Vagina (tissue), 2 donors: ENCODE data around the gene CTU2. TPM values are rescaled to one million over a fixed set of nuclear protein-coding genes. Genes with fewer than 3 reads are reported as not detected.

Source experiments
- DNase-seq, 2 donors: peaks; one replicate each; pipeline ENCODE4 v3.0.0-alpha.2; 2017; ENCODE audit errors: extremely low spot score in 2 of 2
- H3K27ac ChIP-seq: fragments of 200-600 bp; sonication (generic); one replicate; pipeline ENCODE4 v1.5.1; 2019
- H3K27me3 ChIP-seq: fragments of 200-600 bp; sonication (generic); one replicate; pipeline ENCODE4 v1.5.1; 2019
- H3K36me3 ChIP-seq, 2 donors: fragments of 200-600 bp; sonication (generic); one replicate each; pipeline ENCODE4 v1.5.1; 2017 to 2019
- H3K4me1 ChIP-seq: fragments of 200-600 bp; sonication (generic); one replicate; pipeline ENCODE4 v1.5.1; 2019
- H3K4me3 ChIP-seq, 2 donors: fragments of 200-600 bp; sonication (generic); 1 replicate in 1 of 2; 2 replicates in 1 of 2; pipeline ENCODE4 v1.5.1; 2016 to 2019
- H3K9me3 ChIP-seq: fragments of 200-600 bp; sonication (generic); one replicate; pipeline ENCODE4 v1.5.1; 2019
- POLR2A ChIP-seq, 2 donors: fragments of 450-650 bp; IDR thresholded peaks; one replicate each; pipeline ENCODE4 v1.6.1; 2017; ENCODE audit warnings: antibody characterized with exemption in 2 of 2, mild to moderate bottlenecking in 2 of 2, moderate library complexity in 2 of 2
- POLR2AphosphoS5 ChIP-seq, 2 donors: sonication (generic); formaldehyde crosslinking; IDR thresholded peaks; one replicate each; pipeline ENCODE4 v1.9.0; 2017; ENCODE audit warnings: antibody characterized with exemption in 2 of 2, mild to moderate bottlenecking in 2 of 2, low read depth in 1 of 2; ENCODE audit not compliant: insufficient read depth in 1 of 2
- intact Hi-C: fragments of 100-400 bp; cut with DNase I; formaldehyde crosslinking; loops from one replicate; pipeline ENCODE4 v1.15.1; 2023
- total RNA-seq: library from RNA; depleted of rRNA; stranded (reverse); fragments of >200 nt; gene quantifications from one replicate; pipeline ENCODE4 v1.2.3, GENCODE V29; 2016
- TF ChIP-seq, protein P1 (sequence below), 3 experiments: fragments of 450-650 bp in 2 of 3; fragments of 200-600 bp in 1 of 3; sonication (generic) in 1 of 3; IDR thresholded peaks; one replicate each; pipeline ENCODE4 v1.5.1; 2017 to 2019; ENCODE audit warnings: antibody characterized with exemption in 3 of 3, mild to moderate bottlenecking in 2 of 3, moderate library complexity in 2 of 3

CTU2 gene
- total RNA-seq, 1 donor from 2014 or later: 7.9 TPM

DNA sequence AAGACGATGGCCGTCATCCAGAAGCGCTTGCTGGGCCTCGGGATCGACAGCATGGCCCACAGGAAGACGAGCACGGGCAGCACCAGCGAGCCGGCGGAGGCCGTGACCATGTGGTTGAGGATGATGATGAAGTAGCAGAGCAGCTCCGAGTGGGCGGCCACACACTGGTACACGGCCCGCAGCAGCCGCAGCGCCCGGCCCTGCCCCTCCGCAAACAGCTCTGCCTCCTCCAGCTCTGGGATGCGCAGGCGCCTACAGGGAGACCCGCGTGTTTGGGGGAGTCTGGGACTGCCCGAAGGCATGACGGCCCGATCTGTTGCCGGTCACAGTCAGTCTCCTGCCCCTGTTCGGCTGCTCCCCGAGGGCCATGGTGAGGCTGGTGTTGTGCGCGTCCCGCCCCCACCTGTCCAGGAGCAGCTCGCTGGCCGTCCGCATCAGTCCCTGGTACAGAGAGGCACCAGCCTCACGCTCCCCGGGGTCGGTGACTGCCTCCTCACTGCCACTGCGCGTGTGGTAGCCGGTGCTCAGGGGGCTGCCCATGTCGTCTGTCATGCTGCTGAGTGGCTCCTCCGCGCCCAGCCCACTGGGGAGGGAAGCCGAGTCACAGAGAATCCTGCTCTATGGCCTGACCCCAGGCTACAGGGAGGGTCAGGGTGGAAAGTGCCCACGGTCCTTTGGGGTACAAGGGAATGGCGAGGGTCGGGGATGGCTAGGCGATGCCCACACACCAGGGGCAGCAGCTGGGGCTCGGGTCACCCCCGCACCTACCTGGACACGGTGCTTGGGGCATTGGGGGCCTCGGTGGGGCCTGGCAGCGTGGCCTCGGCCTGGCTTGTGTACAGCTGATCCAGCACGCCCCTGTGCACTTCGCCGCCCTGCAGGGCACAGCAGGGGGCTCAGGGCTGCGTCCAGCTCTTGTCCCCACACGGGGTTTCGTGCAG, 15.8 kb downstream of the CTU2 start:
- DNase-seq: no peak
- H3K9me3 ChIP-seq: no peaks in the 10 kb centered on the region
- peaks cover 0 to 89% of the 10 kb centered on the region in 2 donors for H3K36me3 ChIP-seq
- no peak for TF ChIP-seq POLR2AphosphoS5 (IDR thresholded peaks at IDR 0.05; ENCODE audit: insufficient read depth in 1 of 2, low read depth in 1 of 2)
- TF ChIP-seq, protein P1, sequence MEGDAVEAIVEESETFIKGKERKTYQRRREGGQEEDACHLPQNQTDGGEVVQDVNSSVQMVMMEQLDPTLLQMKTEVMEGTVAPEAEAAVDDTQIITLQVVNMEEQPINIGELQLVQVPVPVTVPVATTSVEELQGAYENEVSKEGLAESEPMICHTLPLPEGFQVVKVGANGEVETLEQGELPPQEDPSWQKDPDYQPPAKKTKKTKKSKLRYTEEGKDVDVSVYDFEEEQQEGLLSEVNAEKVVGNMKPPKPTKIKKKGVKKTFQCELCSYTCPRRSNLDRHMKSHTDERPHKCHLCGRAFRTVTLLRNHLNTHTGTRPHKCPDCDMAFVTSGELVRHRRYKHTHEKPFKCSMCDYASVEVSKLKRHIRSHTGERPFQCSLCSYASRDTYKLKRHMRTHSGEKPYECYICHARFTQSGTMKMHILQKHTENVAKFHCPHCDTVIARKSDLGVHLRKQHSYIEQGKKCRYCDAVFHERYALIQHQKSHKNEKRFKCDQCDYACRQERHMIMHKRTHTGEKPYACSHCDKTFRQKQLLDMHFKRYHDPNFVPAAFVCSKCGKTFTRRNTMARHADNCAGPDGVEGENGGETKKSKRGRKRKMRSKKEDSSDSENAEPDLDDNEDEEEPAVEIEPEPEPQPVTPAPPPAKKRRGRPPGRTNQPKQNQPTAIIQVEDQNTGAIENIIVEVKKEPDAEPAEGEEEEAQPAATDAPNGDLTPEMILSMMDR (IDR thresholded peaks at IDR 0.05): no peak
- TF ChIP-seq POLR2A (IDR thresholded peaks at IDR 0.05): no peak
- H3K4me3 ChIP-seq: no peak overlapping the region
- intact Hi-C loops: no loop called here
- no peaks in the 10 kb centered on the region for H3K27me3 ChIP-seq
- H3K27ac ChIP-seq: no peak overlapping the region
- H3K4me1 ChIP-seq: no peaks in the 10 kb centered on the region

DNA sequence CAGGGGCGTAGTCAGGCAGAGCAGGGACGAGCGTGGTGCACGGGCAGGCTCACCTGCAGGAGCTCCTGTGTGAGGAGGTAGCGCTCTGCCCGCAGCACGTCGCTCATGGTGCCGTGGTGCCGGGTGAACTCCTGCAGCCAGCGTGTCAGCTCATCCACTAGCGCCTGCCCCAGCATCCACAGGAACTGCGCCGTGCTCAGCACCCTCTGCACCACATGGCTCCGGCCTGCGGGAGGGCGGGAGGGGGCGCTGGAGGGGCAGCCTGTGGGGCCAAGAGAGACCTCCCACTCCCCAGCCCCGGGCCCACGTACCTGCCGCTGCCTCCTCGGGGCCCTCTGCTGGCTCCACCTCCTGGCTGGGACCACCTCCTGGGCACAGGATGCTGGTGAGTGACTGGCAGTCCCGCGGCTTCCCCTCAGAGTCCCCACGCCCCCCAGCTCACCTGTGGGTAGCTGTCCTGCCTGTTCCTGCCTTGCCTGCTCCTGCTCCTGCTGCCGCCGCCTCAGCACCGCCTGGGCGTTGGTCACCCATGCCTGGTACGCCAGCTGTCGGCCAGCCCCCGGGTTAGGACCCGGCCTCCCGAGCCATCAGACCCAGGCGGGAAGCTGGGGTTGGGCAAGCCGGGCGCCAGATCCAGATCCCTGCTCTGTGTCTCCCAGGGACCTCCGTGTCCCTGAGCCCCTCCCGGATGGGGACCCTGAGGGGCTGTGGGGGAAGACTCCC, 16.6 kb downstream of the CTU2 start:
- TF ChIP-seq POLR2AphosphoS5 (IDR thresholded peaks at IDR 0.05; ENCODE audit: insufficient read depth in 1 of 2, low read depth in 1 of 2) (no peak), POLR2A (IDR thresholded peaks at IDR 0.05) (no peak)
- TF ChIP-seq, protein P1 (IDR thresholded peaks at IDR 0.05): no peak
- no peak for DNase-seq
- intact Hi-C loops: no loop called here
- Histone ChIP-seq H3K27me3 (no peaks in the 10 kb centered on the region), H3K27ac (no peak overlapping the region), H3K4me1 (no peaks in the 10 kb centered on the region), H3K4me3 (no peak overlapping the region), H3K36me3 (peaks cover 0 to 89% of the 10 kb centered on the region in 2 donors), H3K9me3 (no peaks in the 10 kb centered on the region)

DNA sequence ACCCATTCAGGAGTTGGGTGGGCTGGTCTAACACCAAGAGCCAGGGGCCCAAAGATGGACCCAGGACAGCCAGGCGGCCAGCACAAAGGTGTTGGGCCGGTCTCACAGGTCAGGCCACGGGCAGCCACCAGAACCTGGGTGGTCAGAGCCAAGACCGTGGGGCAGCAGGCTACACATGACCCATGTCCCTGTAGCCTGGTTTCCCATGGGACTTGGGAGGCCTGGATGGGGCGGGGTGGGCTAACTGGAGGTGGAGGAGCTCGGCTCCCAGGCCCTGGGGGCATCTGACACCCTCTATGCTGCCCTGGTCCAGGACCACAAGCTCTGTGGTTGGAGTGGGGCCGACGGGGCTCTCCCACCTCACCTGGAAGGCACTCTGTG, 17.2 kb downstream of the CTU2 start:
- intact Hi-C loops: no loop called here
- no peak for TF ChIP-seq POLR2AphosphoS5 (IDR thresholded peaks at IDR 0.05; ENCODE audit: insufficient read depth in 1 of 2, low read depth in 1 of 2)
- Histone ChIP-seq H3K27me3 (no peaks in the 10 kb centered on the region), H3K4me1 (no peaks in the 10 kb centered on the region), H3K4me3 (no peak overlapping the region), H3K9me3 (no peaks in the 10 kb centered on the region), H3K36me3 (peaks cover 0 to 84% of the 10 kb centered on the region in 2 donors), H3K27ac (no peak overlapping the region)
- DNase-seq: no peak

DNA sequence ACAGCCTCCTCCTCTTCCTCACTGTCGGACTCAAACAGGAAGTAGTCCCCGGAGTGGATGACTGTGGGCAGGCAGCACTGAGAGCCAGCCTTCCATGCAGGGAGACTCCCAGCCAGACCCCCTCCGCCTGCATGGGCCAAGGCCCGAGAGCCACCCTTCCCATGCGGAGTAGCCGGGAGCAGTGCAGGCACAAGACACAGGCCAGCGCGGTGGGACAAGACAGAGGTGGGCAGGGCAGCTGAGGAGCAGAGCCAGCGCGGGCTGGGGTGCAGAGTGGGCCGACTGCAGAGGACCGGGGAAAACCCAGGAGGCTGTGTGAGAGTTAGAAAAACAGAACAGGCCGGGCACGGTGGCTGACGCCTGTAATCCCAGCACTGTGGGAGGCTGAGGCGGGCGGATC, 17.6 kb downstream of the CTU2 start:
- TF ChIP-seq POLR2A (IDR thresholded peaks at IDR 0.05) (no peak), POLR2AphosphoS5 (IDR thresholded peaks at IDR 0.05; ENCODE audit: insufficient read depth in 1 of 2, low read depth in 1 of 2) (no peak)
- TF ChIP-seq, protein P1 (IDR thresholded peaks at IDR 0.05): no peak
- H3K9me3 ChIP-seq: no peaks in the 10 kb centered on the region
- no peak overlapping the region for H3K27ac ChIP-seq
- H3K4me1 ChIP-seq: no peaks in the 10 kb centered on the region
- H3K27me3 ChIP-seq: no peaks in the 10 kb centered on the region
- intact Hi-C loops: no loop called here
- DNase-seq: no peak
- H3K4me3 ChIP-seq: no peak overlapping the region
- H3K36me3 ChIP-seq: peaks cover 0 to 82% of the 10 kb centered on the region in 2 donors

DNA sequence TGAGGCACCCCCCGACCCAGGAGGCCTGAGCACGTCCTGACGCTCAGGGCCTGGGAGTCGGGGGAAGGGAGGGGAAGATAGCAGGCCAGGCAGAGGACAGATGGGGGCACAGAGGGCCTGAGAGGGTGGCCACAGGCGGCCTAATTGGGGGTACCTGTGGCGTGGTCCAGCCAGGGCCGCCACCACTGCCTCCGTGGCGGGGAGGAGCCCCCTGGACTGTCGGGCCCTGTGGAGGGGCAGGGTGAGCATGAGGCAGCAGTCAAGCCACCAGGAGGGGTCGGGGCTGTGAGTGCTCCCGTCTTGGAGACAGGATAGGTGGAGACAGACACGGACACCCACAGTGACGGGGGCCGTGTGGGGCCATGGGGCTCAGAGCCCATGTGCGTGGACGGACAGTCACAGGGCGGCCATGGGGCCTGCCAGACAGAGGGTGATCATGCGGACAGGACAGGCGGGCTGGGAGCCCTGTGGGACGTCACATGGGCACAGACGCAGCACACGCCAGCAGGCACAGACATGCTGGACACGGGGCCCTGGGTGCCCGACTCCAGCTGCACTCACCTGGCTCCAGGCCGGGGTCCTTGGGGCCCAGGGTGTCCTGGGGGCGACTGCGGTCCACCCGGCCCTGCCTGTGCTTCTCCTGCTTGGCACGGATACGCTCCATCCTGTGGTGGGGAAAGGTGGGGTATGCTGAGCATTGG, 18.7 kb downstream of the CTU2 start:
- Histone ChIP-seq H3K36me3 (peaks cover 0 to 74% of the 10 kb centered on the region in 2 donors), H3K4me3 (no peak overlapping the region), H3K4me1 (no peaks in the 10 kb centered on the region), H3K9me3 (no peaks in the 10 kb centered on the region), H3K27me3 (no peaks in the 10 kb centered on the region), H3K27ac (no peak overlapping the region)
- intact Hi-C loops: no loop called here
- TF ChIP-seq, protein P1 (IDR thresholded peaks at IDR 0.05): no peak
- no peak for TF ChIP-seq POLR2A (IDR thresholded peaks at IDR 0.05)
- TF ChIP-seq POLR2AphosphoS5 (IDR thresholded peaks at IDR 0.05; ENCODE audit: insufficient read depth in 1 of 2, low read depth in 1 of 2): no peak
- DNase-seq: no peak
